Measurements from ENCODE around the gene SPATA2L. TPM values are rescaled to one million over a fixed set of nuclear protein-coding genes. Genes with fewer than 3 reads are reported as not detected.

SPATA2L gene
- total and polyA plus RNA-seq, 2 of the 8 experiments (the other 6 are each of a cell fraction or from before 2014, with no cell fraction given): 9.3 to 12.5 TPM

- TF ChIP-seq RNF2 (IDR thresholded peaks at IDR 0.05; ENCODE audit: borderline replicate concordance, low read depth, low read length, missing control alignments, poor library complexity, severe bottlenecking) (no peak), TBP (IDR thresholded peaks at IDR 0.05; ENCODE audit: low read depth, low read length) (peak; percentile 47; the same call in 1 of the 2 replicates), POLR2A (IDR thresholded peaks at IDR 0.05; ENCODE audit: control extremely low read depth in 1 of 2, low read depth in 2 of 2, low read length in 2 of 2) (peak in 1 of 2 experiments; percentile 53; a peak in 1 of 3 replicates), HDAC2 (IDR thresholded peaks at IDR 0.05; ENCODE audit: borderline replicate concordance in 1 of 2, low read depth in 2 of 2, low read length in 2 of 2) (no peak), ZNF274 (IDR thresholded peaks at IDR 0.05; ENCODE audit: borderline replicate concordance, extremely low read depth, low read length) (no peak), NANOG (IDR thresholded peaks at IDR 0.05; ENCODE audit: insufficient read depth, low read depth, low read length, poor library complexity, severe bottlenecking) (no peak), CBX5 (IDR thresholded peaks at IDR 0.05; ENCODE audit: low read depth, low read length) (no peak), SP4 (IDR thresholded peaks at IDR 0.05; ENCODE audit: low read length) (0 out of 2 replicates have a peak, but pooled peaks have one; percentile 40), EGR1 (IDR thresholded peaks at IDR 0.05; ENCODE audit: borderline replicate concordance, low read depth, low read length) (peak; percentile 98), RFX5 (IDR thresholded peaks at IDR 0.05; ENCODE audit: borderline replicate concordance, low read depth, low read length) (no peak), E2F6 (IDR thresholded peaks at IDR 0.05) (0 out of 2 replicates have a peak, but pooled peaks have one; percentile 17), JUN (IDR thresholded peaks at IDR 0.05; ENCODE audit: low read depth, low read length) (peak; percentile 93), RXRA (IDR thresholded peaks at IDR 0.05; ENCODE audit: insufficient read depth, low read depth, low read length) (no peak), GTF2F1 (IDR thresholded peaks at IDR 0.05; ENCODE audit: borderline replicate concordance, low read depth, low read length) (no peak), SIN3A (conservative IDR thresholded peaks at IDR 0.05 in 1 of 2, IDR thresholded peaks at IDR 0.05 in 1 of 2; ENCODE audit: low read depth in 1 of 2, low read length in 2 of 2) (peak; percentile 87 to 97; a peak in 3 of 4 replicates), ATF3 (IDR thresholded peaks at IDR 0.05; ENCODE audit: insufficient read depth, low read depth, low read length) (peak; percentile 93)
Observed at GRCh38 chr16:89700100-89700648, 1.3 kb downstream of the SPATA2L start (continued).

Data from H1 (cell line).